H1 (cell line): Measurements from ENCODE around the gene CCDC9B. TPM values are rescaled to one million over a fixed set of nuclear protein-coding genes. Genes with fewer than 3 reads are reported as not detected.
A peak's percentile ranks its signal among the peaks of the same experiment; 100 is the strongest.

Experiments used
- CTCF ChIA-PET: fragments of 300-600 bp; sonication (Branson Sonifier 250); formaldehyde crosslinking; loops from one replicate; lab custom pipeline; 2021; ENCODE audit not compliant: partially characterized antibody; lab: Charles Lee
- POLR2A ChIA-PET: fragments of 300-600 bp; sonication (Branson Sonifier 250); formaldehyde crosslinking; loops from one replicate; lab custom pipeline; 2021; ENCODE audit warnings: inconsistent platforms; ENCODE audit not compliant: partially characterized antibody; lab: Charles Lee
- DNase-seq, 2 experiments: peaks; one replicate each; pipeline versions ENCODE4 v3.0.0 to v3.0.0-alpha.2; 2010 to 2022; ENCODE audit warnings: low spot score in 2 of 2, low read depth in 1 of 2, mixed read lengths in 1 of 2
- FAIRE-seq: peaks from 2 replicates; lab custom pipeline; 2011; peaks lifted over from hg19 to GRCh38; lab: Jason Lieb, UNC
- H2AFZ ChIP-seq: 2 replicates; pipeline ENCODE4 v1.8.1; 2012; ENCODE audit warnings: low read length, inconsistent platforms
- H2AK5ac ChIP-seq: 2 replicates; pipeline ENCODE4 v1.6.1; 2013; ENCODE audit warnings: low read depth, low read length
- H2BK120ac ChIP-seq: replicated peaks from 2 replicates; pipeline ENCODE3; 2013; ENCODE audit warnings: low read depth, low read length, inconsistent platforms
- H2BK12ac ChIP-seq: 2 replicates; pipeline ENCODE4 v1.6.1; 2013; ENCODE audit warnings: low read depth, low read length
- H2BK15ac ChIP-seq: 2 replicates; pipeline ENCODE4 v1.6.1; 2013; ENCODE audit warnings: low read length
- H2BK20ac ChIP-seq: 2 replicates; pipeline ENCODE4 v1.6.1; 2013; ENCODE audit warnings: low read length
- H2BK5ac ChIP-seq: 2 replicates; pipeline ENCODE4 v1.6.1; 2013; ENCODE audit warnings: low read depth, low read length
- H3K14ac ChIP-seq: 2 replicates; pipeline ENCODE4 v1.6.1; 2013; ENCODE audit warnings: inconsistent platforms; ENCODE audit not compliant: insufficient read length
- H3K18ac ChIP-seq: 2 replicates; pipeline ENCODE4 v1.6.1; 2013; ENCODE audit warnings: low read length; ENCODE audit errors: extremely low read depth
- H3K23ac ChIP-seq: 2 replicates; pipeline ENCODE4 v1.6.1; 2013; ENCODE audit warnings: inconsistent platforms; ENCODE audit not compliant: insufficient read length
- H3K23me2 ChIP-seq: 2 replicates; pipeline ENCODE4 v1.6.1; 2013; ENCODE audit warnings: low read depth, low read length
- H3K27ac ChIP-seq: 2 replicates; pipeline ENCODE4 v1.6.1; 2011; ENCODE audit warnings: low read depth, low read length, inconsistent platforms
- H3K27me3 ChIP-seq, 4 experiments: replicated peaks in 1 of 4; 1 replicate in 1 of 4; 2 replicates in 3 of 4; pipeline versions ENCODE4 v1.6.1 to v1.8.1; 2011 to 2013; ENCODE audit warnings: low read length in 3 of 4, mild to moderate bottlenecking in 3 of 4, inconsistent platforms in 2 of 4, mixed read lengths in 2 of 4, moderate library complexity in 1 of 4; ENCODE audit not compliant: control insufficient read depth in 3 of 4, insufficient read depth in 3 of 4; ENCODE audit errors: extremely low read depth in 1 of 4
- H3K36me3 ChIP-seq, 4 experiments: 2 replicates each; pipeline versions ENCODE4 v1.6.1 to v1.8.1; 2011 to 2013; ENCODE audit warnings: mild to moderate bottlenecking in 4 of 4, low read length in 3 of 4, moderate library complexity in 2 of 4, control low read depth in 1 of 4, inconsistent platforms in 1 of 4; ENCODE audit not compliant: insufficient read depth in 4 of 4, control insufficient read depth in 2 of 4
- H3K4ac ChIP-seq: replicated peaks from 2 replicates; pipeline ENCODE3; 2013; ENCODE audit warnings: low read length, low read depth, mixed read lengths, inconsistent platforms; ENCODE audit not compliant: insufficient read length
- H3K4me1 ChIP-seq, 4 experiments: replicated peaks in 1 of 4; 1 replicate in 1 of 4; 2 replicates in 3 of 4; pipeline versions ENCODE4 v1.6.1 to v1.8.1; 2011 to 2013; ENCODE audit warnings: low read length in 3 of 4, inconsistent platforms in 2 of 4, mixed read lengths in 1 of 4; ENCODE audit not compliant: insufficient read depth in 4 of 4, control insufficient read depth in 3 of 4
- H3K4me2 ChIP-seq, 2 experiments: 2 replicates each; pipeline versions ENCODE4 v1.6.1 to v1.8.1; 2011 to 2013; ENCODE audit warnings: low read depth in 2 of 2, low read length in 2 of 2, control low read depth in 1 of 2, inconsistent platforms in 1 of 2, mild to moderate bottlenecking in 1 of 2; ENCODE audit not compliant: insufficient read depth in 1 of 2
- H3K4me3 ChIP-seq, 4 experiments: fragments of 200-600, 300-600 bp in 1 of 4; sonication (generic), shearing (Covaris generic), sonication (Bioruptor Twin) in 1 of 4; 2 replicates each; pipeline versions ENCODE4 v1.5.1 to v1.8.1; 2011 to 2016; ENCODE audit warnings: low read length in 4 of 4, low read depth in 3 of 4, control low read depth in 2 of 4, inconsistent platforms in 2 of 4, mild to moderate bottlenecking in 2 of 4, mixed read lengths in 1 of 4, moderate library complexity in 1 of 4; ENCODE audit not compliant: insufficient read depth in 2 of 4; ENCODE audit errors: extremely low read depth in 1 of 4
- H3K56ac ChIP-seq: replicated peaks from 2 replicates; pipeline ENCODE3; 2013; ENCODE audit warnings: low read depth, mild to moderate bottlenecking, mixed read lengths, low read length, inconsistent platforms; ENCODE audit not compliant: insufficient read length
- H3K79me1 ChIP-seq: 2 replicates; pipeline ENCODE4 v1.6.1; 2013; ENCODE audit warnings: low read depth, low read length, control low read depth
- H3K79me2 ChIP-seq, 2 experiments: 2 replicates each; pipeline versions ENCODE4 v1.6.1 to v1.8.1; 2012 to 2013; ENCODE audit warnings: low read length in 2 of 2, mild to moderate bottlenecking in 2 of 2, inconsistent platforms in 1 of 2; ENCODE audit not compliant: insufficient read depth in 2 of 2, control insufficient read depth in 1 of 2
- H3K9ac ChIP-seq, 4 experiments: replicated peaks in 1 of 4; 1 replicate in 1 of 4; 2 replicates in 3 of 4; pipeline versions ENCODE4 v1.6.1 to v1.8.1; 2011 to 2013; ENCODE audit warnings: low read depth in 3 of 4, low read length in 3 of 4, control low read depth in 2 of 4, mild to moderate bottlenecking in 2 of 4, moderate library complexity in 2 of 4, inconsistent platforms in 1 of 4; ENCODE audit errors: extremely low read depth in 1 of 4
- H3K9me3 ChIP-seq, 2 experiments: 2 replicates each; pipeline versions ENCODE4 v1.6.1 to v1.8.1; 2012 to 2013; ENCODE audit warnings: mild to moderate bottlenecking in 2 of 2, moderate library complexity in 2 of 2, control low read depth in 1 of 2, inconsistent platforms in 1 of 2, low read depth in 1 of 2, low read length in 1 of 2, mixed read lengths in 1 of 2; ENCODE audit not compliant: insufficient read depth in 2 of 2
- H4K20me1 ChIP-seq, 2 experiments: replicated peaks in 1 of 2; 2 replicates each; pipeline versions ENCODE3 to v1.8.1; 2011 to 2013; ENCODE audit warnings: inconsistent platforms in 2 of 2, low read length in 2 of 2, mild to moderate bottlenecking in 1 of 2; ENCODE audit not compliant: insufficient read depth in 2 of 2, control insufficient read depth in 1 of 2
- H4K5ac ChIP-seq: 2 replicates; pipeline ENCODE4 v1.6.1; 2013; ENCODE audit warnings: low read length, low read depth, mixed read lengths, inconsistent platforms; ENCODE audit not compliant: insufficient read length
- H4K8ac ChIP-seq: 2 replicates; pipeline ENCODE4 v1.8.0; 2013; ENCODE audit warnings: mild to moderate bottlenecking, moderate library complexity, low read length, inconsistent platforms; ENCODE audit not compliant: insufficient read depth; ENCODE audit errors: extremely low read depth
- H4K91ac ChIP-seq: replicated peaks from 2 replicates; pipeline ENCODE3; 2013; ENCODE audit warnings: low read length, mixed read lengths, inconsistent platforms; ENCODE audit not compliant: insufficient read length
- CBX8 ChIP-seq: fragments of 300-800, 300-1000 bp; sonication (generic); IDR thresholded peaks from 2 replicates; pipeline ENCODE4 v1.7.1; 2016; ENCODE audit warnings: low read depth, low read length, borderline replicate concordance
- CREB1 ChIP-seq: IDR thresholded peaks from 2 replicates; pipeline ENCODE4 v1.6.1; 2012; ENCODE audit warnings: inconsistent platforms
- CTBP2 ChIP-seq: IDR thresholded peaks from 2 replicates; pipeline ENCODE4 v1.7.0; 2011; ENCODE audit warnings: borderline replicate concordance, mild to moderate bottlenecking, moderate library complexity, mixed read lengths, low read length; ENCODE audit not compliant: insufficient read depth, insufficient read length
- EP300 ChIP-seq, 2 experiments: IDR thresholded peaks; 1 replicate in 1 of 2; 2 replicates in 1 of 2; pipeline ENCODE4 v1.6.1; 2011 to 2012; ENCODE audit warnings: low read depth in 2 of 2, low read length in 2 of 2, mild to moderate bottlenecking in 2 of 2, borderline replicate concordance in 1 of 2, inconsistent platforms in 1 of 2, moderate library complexity in 1 of 2
- KDM5A ChIP-seq: fragments of 200-600 bp; IDR thresholded peaks from 2 replicates; pipeline ENCODE4 v1.7.1; 2012; ENCODE audit warnings: mild to moderate bottlenecking, low read length, inconsistent platforms, mixed read lengths
- SP1 ChIP-seq: IDR thresholded peaks from 2 replicates; pipeline ENCODE4 v1.6.1; 2011; ENCODE audit warnings: low read depth, low read length
- SRF ChIP-seq: IDR thresholded peaks from 2 replicates; pipeline ENCODE4 v1.6.1; 2011; ENCODE audit warnings: mild to moderate bottlenecking, low read depth, low read length, moderate library complexity
- TAF1 ChIP-seq: IDR thresholded peaks from 2 replicates; pipeline ENCODE4 v1.6.1; 2011; ENCODE audit warnings: mild to moderate bottlenecking, low read depth, low read length
- TEAD4 ChIP-seq: IDR thresholded peaks from 2 replicates; pipeline ENCODE4 v1.6.1; 2012; ENCODE audit warnings: low read depth, low read length, inconsistent platforms, mixed read lengths
- polyA plus RNA-seq, 7 experiments: library from polyadenylated mRNA; depleted of rRNA in 3 of 7; stranded (reverse) in 5 of 7; unstranded in 2 of 7; fragments of >200 nt in 5 of 7; fragments of 200-250 nt in 2 of 7; gene quantifications; 1 replicate in 5 of 7; 2 replicates in 1 of 7; 4 replicates in 1 of 7; pipeline versions ENCODE4 v1.2.1 to v1.2.3, GENCODE V29; 2011 to 2013; ENCODE audit warnings: missing spikeins in 2 of 7, mixed read lengths in 2 of 7
- total RNA-seq: library from RNA; stranded (reverse); fragmentation: NEBNext Ultra II Directional; extraction: Animal tissue kit (Norgen Biotek cat#: 25700); gene quantifications from 2 replicates; pipeline ENCODE4 v1.2.1, GENCODE V29; 2021
- TF ChIP-seq, protein P1 (sequence below): IDR thresholded peaks from 2 replicates; pipeline ENCODE4 v1.6.1; 2011; ENCODE audit warnings: low read length, improper control_type of control experiment
- TF ChIP-seq, protein P2 (sequence below), 3 experiments: IDR thresholded peaks; 1 replicate in 2 of 3; 2 replicates in 1 of 3; pipeline versions ENCODE4 v1.5.1 to v1.6.1; 2011; ENCODE audit warnings: low read length in 3 of 3, mild to moderate bottlenecking in 3 of 3, inconsistent platforms in 2 of 3, low read depth in 1 of 3, moderate library complexity in 1 of 3; ENCODE audit not compliant: insufficient read depth in 1 of 3; ENCODE audit errors: control extremely low read depth in 1 of 3

CCDC9B gene
- total and polyA plus RNA-seq, 2 of the 8 experiments (the other 6 are each of a cell fraction or from before 2014, with no cell fraction given) = 0.45 to 0.78 TPM

DNA sequence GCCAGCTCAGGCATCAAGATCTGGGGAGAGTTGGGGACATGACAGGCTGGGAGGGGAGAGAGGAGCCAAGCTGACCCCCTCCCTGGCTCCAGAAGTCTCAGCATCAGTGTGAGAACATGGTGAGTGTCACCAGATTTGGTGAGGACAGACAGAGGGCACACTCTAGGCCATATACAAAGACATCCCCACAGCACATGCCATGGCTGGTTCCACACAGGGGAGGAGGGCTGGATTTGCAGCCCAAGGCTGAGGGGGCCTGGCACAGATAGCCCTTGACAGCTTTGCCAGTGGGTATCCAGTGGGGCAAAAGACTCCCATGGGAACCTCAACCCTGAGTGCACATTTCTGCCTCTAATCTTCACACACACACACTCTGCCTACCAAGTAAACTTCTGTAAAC, 47.7 kb downstream of the CCDC9B start:
- no peak overlapping the region for H2AFZ ChIP-seq
- peaks cover 0 to 1% of the 10 kb centered on the region in 2 experiments for H4K20me1 ChIP-seq
- no peak overlapping the region for H3K9ac ChIP-seq
- H3K56ac ChIP-seq = no peak overlapping the region
- ChIA-PET CTCF (interaction anchor here (0.5 to 16.2 kb wide), 10 partner anchors 17 to 1096 kb away, joined by 3 to 518 read pairs (median 4); partner anchors contain the start of genes CCDC9B, INAFM2 and PLCB2), POLR2A (interaction anchor here (2.4 to 5.4 kb wide), 3 partner anchors 8 to 16 kb away, joined by 7 to 46 read pairs (median 29); partner anchors contain the start of gene PLCB2)
- no peak overlapping the region for H2BK15ac ChIP-seq
- no peak overlapping the region for H3K23ac ChIP-seq
- H4K91ac ChIP-seq = no peak overlapping the region
- H2BK5ac ChIP-seq = no peak overlapping the region
- no peak overlapping the region for H3K18ac ChIP-seq
- peaks cover 0 to 18% (median 11%) of the 10 kb centered on the region in 4 experiments; a peak in 6 of 7 replicates for H3K4me1 ChIP-seq
- H3K4ac ChIP-seq = peak overlapping the region; percentile 60
- H3K14ac ChIP-seq = no peak overlapping the region
- TF ChIP-seq CREB1 (no peak), KDM5A (no peak), SRF (no peak), TAF1 (no peak), EP300 (IDR thresholded peaks at IDR 0.05; ENCODE audit: borderline replicate concordance in 1 of 2, low read depth in 2 of 2, low read length in 2 of 2) (no peak), SP1 (no peak), TEAD4 (no peak), CBX8 (no peak), CTBP2 (no peak)
- TF ChIP-seq, protein P1, sequence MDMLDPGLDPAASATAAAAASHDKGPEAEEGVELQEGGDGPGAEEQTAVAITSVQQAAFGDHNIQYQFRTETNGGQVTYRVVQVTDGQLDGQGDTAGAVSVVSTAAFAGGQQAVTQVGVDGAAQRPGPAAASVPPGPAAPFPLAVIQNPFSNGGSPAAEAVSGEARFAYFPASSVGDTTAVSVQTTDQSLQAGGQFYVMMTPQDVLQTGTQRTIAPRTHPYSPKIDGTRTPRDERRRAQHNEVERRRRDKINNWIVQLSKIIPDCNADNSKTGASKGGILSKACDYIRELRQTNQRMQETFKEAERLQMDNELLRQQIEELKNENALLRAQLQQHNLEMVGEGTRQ = no peak
- TF ChIP-seq, protein P2, sequence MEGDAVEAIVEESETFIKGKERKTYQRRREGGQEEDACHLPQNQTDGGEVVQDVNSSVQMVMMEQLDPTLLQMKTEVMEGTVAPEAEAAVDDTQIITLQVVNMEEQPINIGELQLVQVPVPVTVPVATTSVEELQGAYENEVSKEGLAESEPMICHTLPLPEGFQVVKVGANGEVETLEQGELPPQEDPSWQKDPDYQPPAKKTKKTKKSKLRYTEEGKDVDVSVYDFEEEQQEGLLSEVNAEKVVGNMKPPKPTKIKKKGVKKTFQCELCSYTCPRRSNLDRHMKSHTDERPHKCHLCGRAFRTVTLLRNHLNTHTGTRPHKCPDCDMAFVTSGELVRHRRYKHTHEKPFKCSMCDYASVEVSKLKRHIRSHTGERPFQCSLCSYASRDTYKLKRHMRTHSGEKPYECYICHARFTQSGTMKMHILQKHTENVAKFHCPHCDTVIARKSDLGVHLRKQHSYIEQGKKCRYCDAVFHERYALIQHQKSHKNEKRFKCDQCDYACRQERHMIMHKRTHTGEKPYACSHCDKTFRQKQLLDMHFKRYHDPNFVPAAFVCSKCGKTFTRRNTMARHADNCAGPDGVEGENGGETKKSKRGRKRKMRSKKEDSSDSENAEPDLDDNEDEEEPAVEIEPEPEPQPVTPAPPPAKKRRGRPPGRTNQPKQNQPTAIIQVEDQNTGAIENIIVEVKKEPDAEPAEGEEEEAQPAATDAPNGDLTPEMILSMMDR (IDR thresholded peaks at IDR 0.05; ENCODE audit: control extremely low read depth in 1 of 3, insufficient read depth in 1 of 3, low read depth in 1 of 3, low read length in 3 of 3) = no peak
- FAIRE-seq = no peak
- H3K36me3 ChIP-seq = no peaks in the 10 kb centered on the region
- H3K4me2 ChIP-seq = no peak overlapping the region
- no peaks in the 10 kb centered on the region for H3K79me1 ChIP-seq
- no peaks in the 10 kb centered on the region for H3K79me2 ChIP-seq
- H4K5ac ChIP-seq = no peak overlapping the region
- no peak overlapping the region for H2BK120ac ChIP-seq
- no peak overlapping the region; the same call in 1 of the 2 replicates for H2AK5ac ChIP-seq
- no peak for DNase-seq
- 0 out of 2 replicates have a peak overlapping the region, but pooled peaks have one; percentile 39 for H2BK12ac ChIP-seq
- H2BK20ac ChIP-seq = no peak overlapping the region
- no peak overlapping the region for H3K4me3 ChIP-seq
- peaks cover 16 to 50% (median 33%) of the 10 kb centered on the region in 4 experiments; a peak in 6 of 7 replicates for H3K27me3 ChIP-seq
- H4K8ac ChIP-seq = no peak overlapping the region
- H3K27ac ChIP-seq = no peak overlapping the region
- H3K23me2 ChIP-seq = peaks cover 3% of the 10 kb centered on the region; the same call in 1 of the 2 replicates
- no peaks in the 10 kb centered on the region for H3K9me3 ChIP-seq
